SK-N-SH treated with all-trans-retinoic acid at 6 μM for 48 hours (cell line): ENCODE measurements around the gene MYO1B.

Experiments
- ATAC-seq: fragments of 200-7000 bp; cut with Tn5 transposase; 3 replicates; pipeline ENCODE4 v1.9.1; 2020; ENCODE audit warnings: mild to moderate bottlenecking, moderate library complexity
- ARNTL ChIP-seq: fragments of 450-650 bp; formaldehyde crosslinking; IDR thresholded peaks from 2 replicates; pipeline ENCODE4 v1.5.0; 2020; ENCODE audit warnings: low read depth, mild to moderate bottlenecking, moderate library complexity, borderline replicate concordance
- BACH2 ChIP-seq: fragments of 250-450 bp; sonication (Bioruptor Pico); IDR thresholded peaks from 2 replicates; pipeline ENCODE4 v1.9.0; 2021; ENCODE audit warnings: mild to moderate bottlenecking, borderline replicate concordance
- CREB5 ChIP-seq: fragments of 250-450 bp; sonication (Bioruptor Pico); IDR thresholded peaks from 2 replicates; pipeline ENCODE4 v1.5.1; 2020; ENCODE audit warnings: low read depth, mild to moderate bottlenecking, moderate library complexity
- CSDC2 ChIP-seq: fragments of 250-450 bp; sonication (Bioruptor Pico); IDR thresholded peaks from 2 replicates; pipeline ENCODE4 v1.5.0; 2020; ENCODE audit warnings: mild to moderate bottlenecking, moderate library complexity
- ESRRG ChIP-seq: fragments of 250-450 bp; sonication (Bioruptor Pico); IDR thresholded peaks from 2 replicates; pipeline ENCODE4 v1.6.1; 2021; ENCODE audit warnings: mild to moderate bottlenecking
- GLIS3 ChIP-seq: fragments of 250-450 bp; sonication (Bioruptor Pico); IDR thresholded peaks from 2 replicates; pipeline ENCODE4 v1.5.0; 2020; ENCODE audit warnings: mild to moderate bottlenecking, moderate library complexity
- ISL1 ChIP-seq: fragments of 250-450 bp; sonication (Bioruptor Pico); IDR thresholded peaks from 2 replicates; pipeline ENCODE4 v2.1.2; 2022; ENCODE audit warnings: mild to moderate bottlenecking, moderate library complexity
- PATZ1 ChIP-seq: fragments of 250-450 bp; sonication (Bioruptor Pico); IDR thresholded peaks from 2 replicates; pipeline ENCODE4 v1.8.0; 2020; ENCODE audit warnings: mild to moderate bottlenecking, moderate library complexity, borderline replicate concordance
- PPARA ChIP-seq: fragments of 250-450 bp; sonication (Bioruptor Pico); IDR thresholded peaks from 2 replicates; pipeline ENCODE4 v1.5.0; 2020; ENCODE audit warnings: mild to moderate bottlenecking, borderline replicate concordance
- RARB ChIP-seq: fragments of 250-450 bp; sonication (Bioruptor Pico); IDR thresholded peaks from 2 replicates; pipeline ENCODE4 v1.8.0; 2021; ENCODE audit warnings: mild to moderate bottlenecking, moderate library complexity
- SNAI2 ChIP-seq: fragments of 250-450 bp; sonication (Bioruptor Pico); IDR thresholded peaks from 2 replicates; pipeline ENCODE4 v1.5.0; 2020; ENCODE audit warnings: mild to moderate bottlenecking, moderate library complexity
- TCF4 ChIP-seq: fragments of 250-450 bp; sonication (Bioruptor Pico); IDR thresholded peaks from 2 replicates; pipeline ENCODE4 v1.8.0; 2021; ENCODE audit warnings: mild to moderate bottlenecking, moderate library complexity, borderline replicate concordance
- ZC3H10 ChIP-seq: fragments of 250-450 bp; sonication (Bioruptor Pico); IDR thresholded peaks from 2 replicates; pipeline ENCODE4 v1.5.1; 2021; ENCODE audit warnings: mild to moderate bottlenecking, moderate library complexity
- ZFP3 ChIP-seq: fragments of 250-450 bp; sonication (Bioruptor Pico); IDR thresholded peaks from 2 replicates; pipeline ENCODE4 v1.5.0; 2020; ENCODE audit warnings: mild to moderate bottlenecking, moderate library complexity
- ZFP30 ChIP-seq: fragments of 450-650 bp; formaldehyde crosslinking; IDR thresholded peaks from 2 replicates; pipeline ENCODE4 v1.5.0; 2022; ENCODE audit warnings: mild to moderate bottlenecking, moderate library complexity
- ZNF565 ChIP-seq: fragments of 450-650 bp; formaldehyde crosslinking; conservative IDR thresholded peaks from 2 replicates; pipeline ENCODE4 v1.5.0; 2020; ENCODE audit warnings: low read depth, mild to moderate bottlenecking, moderate library complexity
- ZNF70 ChIP-seq: fragments of 450-650 bp; formaldehyde crosslinking; IDR thresholded peaks from 2 replicates; pipeline ENCODE4 v1.5.0; 2020; ENCODE audit warnings: mild to moderate bottlenecking, moderate library complexity
- TF ChIP-seq, protein P1 (sequence below): fragments of 250-450 bp; sonication (Bioruptor Pico); IDR thresholded peaks from 2 replicates; pipeline ENCODE4 v1.5.0; 2020; ENCODE audit warnings: mild to moderate bottlenecking, moderate library complexity
- TF ChIP-seq, protein P2 (sequence below): fragments of 250-450 bp; sonication (Bioruptor Pico); IDR thresholded peaks from 2 replicates; pipeline ENCODE4 v1.5.1; 2021; ENCODE audit warnings: mild to moderate bottlenecking, moderate library complexity
- TF ChIP-seq, protein P3 (sequence below): fragments of 250-450 bp; sonication (Bioruptor Pico); IDR thresholded peaks from 2 replicates; pipeline ENCODE4 v1.8.0; 2021; ENCODE audit warnings: low read depth, mild to moderate bottlenecking, moderate library complexity, borderline replicate concordance

The MYO1B gene

GRCh38 chr2:191320881-191321280 is 75.7 kb downstream of the MYO1B start (continued):
- TF ChIP-seq CREB5 (no peak), GLIS3 (no peak), SNAI2 (CRISPR knock-in tag) (no peak), PPARA (CRISPR knock-in tag) (no peak), ZFP30 (CRISPR knock-in tag) (no peak)
- TF ChIP-seq, protein P1, sequence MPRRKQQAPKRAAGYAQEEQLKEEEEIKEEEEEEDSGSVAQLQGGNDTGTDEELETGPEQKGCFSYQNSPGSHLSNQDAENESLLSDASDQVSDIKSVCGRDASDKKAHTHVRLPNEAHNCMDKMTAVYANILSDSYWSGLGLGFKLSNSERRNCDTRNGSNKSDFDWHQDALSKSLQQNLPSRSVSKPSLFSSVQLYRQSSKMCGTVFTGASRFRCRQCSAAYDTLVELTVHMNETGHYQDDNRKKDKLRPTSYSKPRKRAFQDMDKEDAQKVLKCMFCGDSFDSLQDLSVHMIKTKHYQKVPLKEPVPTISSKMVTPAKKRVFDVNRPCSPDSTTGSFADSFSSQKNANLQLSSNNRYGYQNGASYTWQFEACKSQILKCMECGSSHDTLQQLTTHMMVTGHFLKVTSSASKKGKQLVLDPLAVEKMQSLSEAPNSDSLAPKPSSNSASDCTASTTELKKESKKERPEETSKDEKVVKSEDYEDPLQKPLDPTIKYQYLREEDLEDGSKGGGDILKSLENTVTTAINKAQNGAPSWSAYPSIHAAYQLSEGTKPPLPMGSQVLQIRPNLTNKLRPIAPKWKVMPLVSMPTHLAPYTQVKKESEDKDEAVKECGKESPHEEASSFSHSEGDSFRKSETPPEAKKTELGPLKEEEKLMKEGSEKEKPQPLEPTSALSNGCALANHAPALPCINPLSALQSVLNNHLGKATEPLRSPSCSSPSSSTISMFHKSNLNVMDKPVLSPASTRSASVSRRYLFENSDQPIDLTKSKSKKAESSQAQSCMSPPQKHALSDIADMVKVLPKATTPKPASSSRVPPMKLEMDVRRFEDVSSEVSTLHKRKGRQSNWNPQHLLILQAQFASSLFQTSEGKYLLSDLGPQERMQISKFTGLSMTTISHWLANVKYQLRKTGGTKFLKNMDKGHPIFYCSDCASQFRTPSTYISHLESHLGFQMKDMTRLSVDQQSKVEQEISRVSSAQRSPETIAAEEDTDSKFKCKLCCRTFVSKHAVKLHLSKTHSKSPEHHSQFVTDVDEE (CRISPR knock-in tag): no peak

- ATAC-seq: no peak
- TF ChIP-seq ZFP3 (CRISPR knock-in tag): peak; percentile 76
- TF ChIP-seq ARNTL: no peak
- peak; percentile 61; the same call in 1 of the 2 replicates for TF ChIP-seq TCF4 (CRISPR knock-in tag)
- TF ChIP-seq CSDC2 (CRISPR knock-in tag): no peak
- TF ChIP-seq ESRRG (CRISPR knock-in tag): no peak
- peak; percentile 51 for TF ChIP-seq ISL1
- TF ChIP-seq, protein P2, sequence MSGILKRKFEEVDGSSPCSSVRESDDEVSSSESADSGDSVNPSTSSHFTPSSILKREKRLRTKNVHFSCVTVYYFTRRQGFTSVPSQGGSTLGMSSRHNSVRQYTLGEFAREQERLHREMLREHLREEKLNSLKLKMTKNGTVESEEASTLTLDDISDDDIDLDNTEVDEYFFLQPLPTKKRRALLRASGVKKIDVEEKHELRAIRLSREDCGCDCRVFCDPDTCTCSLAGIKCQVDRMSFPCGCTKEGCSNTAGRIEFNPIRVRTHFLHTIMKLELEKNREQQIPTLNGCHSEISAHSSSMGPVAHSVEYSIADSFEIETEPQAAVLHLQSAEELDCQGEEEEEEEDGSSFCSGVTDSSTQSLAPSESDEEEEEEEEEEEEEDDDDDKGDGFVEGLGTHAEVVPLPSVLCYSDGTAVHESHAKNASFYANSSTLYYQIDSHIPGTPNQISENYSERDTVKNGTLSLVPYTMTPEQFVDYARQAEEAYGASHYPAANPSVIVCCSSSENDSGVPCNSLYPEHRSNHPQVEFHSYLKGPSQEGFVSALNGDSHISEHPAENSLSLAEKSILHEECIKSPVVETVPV (CRISPR knock-in tag): peak; percentile 63
- no peak for TF ChIP-seq ZNF565 (CRISPR knock-in tag)
- peak; percentile 28; the same call in 1 of the 2 replicates for TF ChIP-seq ZNF70
- TF ChIP-seq RARB: no peak
- TF ChIP-seq ZFP30 (CRISPR knock-in tag): no peak
- no peak for TF ChIP-seq ZC3H10 (CRISPR knock-in tag)
- 0 out of 2 replicates have a peak, but pooled peaks have one; percentile 11 for TF ChIP-seq BACH2 (CRISPR knock-in tag)
- TF ChIP-seq, protein P3, sequence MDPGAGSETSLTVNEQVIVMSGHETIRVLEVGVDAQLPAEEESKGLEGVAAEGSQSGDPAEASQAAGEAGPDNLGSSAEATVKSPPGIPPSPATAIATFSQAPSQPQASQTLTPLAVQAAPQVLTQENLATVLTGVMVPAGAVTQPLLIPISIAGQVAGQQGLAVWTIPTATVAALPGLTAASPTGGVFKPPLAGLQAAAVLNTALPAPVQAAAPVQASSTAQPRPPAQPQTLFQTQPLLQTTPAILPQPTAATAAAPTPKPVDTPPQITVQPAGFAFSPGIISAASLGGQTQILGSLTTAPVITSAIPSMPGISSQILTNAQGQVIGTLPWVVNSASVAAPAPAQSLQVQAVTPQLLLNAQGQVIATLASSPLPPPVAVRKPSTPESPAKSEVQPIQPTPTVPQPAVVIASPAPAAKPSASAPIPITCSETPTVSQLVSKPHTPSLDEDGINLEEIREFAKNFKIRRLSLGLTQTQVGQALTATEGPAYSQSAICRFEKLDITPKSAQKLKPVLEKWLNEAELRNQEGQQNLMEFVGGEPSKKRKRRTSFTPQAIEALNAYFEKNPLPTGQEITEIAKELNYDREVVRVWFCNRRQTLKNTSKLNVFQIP (CRISPR knock-in tag): no peak
- TF ChIP-seq, protein P1 (CRISPR knock-in tag): peak; percentile 86
- no peak for TF ChIP-seq PPARA (CRISPR knock-in tag)
- TF ChIP-seq PATZ1 (CRISPR knock-in tag): no peak
- TF ChIP-seq CREB5: peak; percentile 60; the same call in 1 of the 2 replicates
These were observed 76.9 kb downstream of the MYO1B start for GRCh38 chr2:191321861-191322662.
